GM10248 (cell line): ENCODE data around the gene VCP.

ENCODE experiments used
- CTCF ChIA-PET: fragments of 300-600 bp; sonication (Branson Sonifier 250); formaldehyde crosslinking; extraction: SDS; loops from one replicate; lab custom pipeline; 2021; ENCODE audit warnings: antibody characterized with exemption; lab: Yijun Ruan, JAX
- POLR2A ChIA-PET: fragments of 350-650 bp; sonication (Branson Sonifier 250); formaldehyde crosslinking; extraction: SDS; loops from one replicate; lab custom pipeline; 2020; ENCODE audit warnings: antibody characterized with exemption; lab: Yijun Ruan, JAX
- DNase-seq: peaks from one replicate; pipeline ENCODE4 v3.0.0; 2012; ENCODE audit errors: extremely low spot score
- CTCF ChIP-seq: IDR thresholded peaks from 2 replicates; pipeline ENCODE4 v1.5.1; 2012; ENCODE audit warnings: mild to moderate bottlenecking, low read depth; ENCODE audit errors: extremely low read depth, missing control alignments, control extremely low read depth

VCP gene

GRCh38 chr9:35072461-35073278, at the start of gene VCP:
VCP (minus strand) TSS chr9:35072625; CDS start chr9:35072353, 272 bp downstream.
- ChIA-PET CTCF (interaction anchor here (0.7 to 13.4 kb wide), 10 partner anchors 8 to 173 kb away, joined by 3 to 177 read pairs (median 5); partner anchors contain the start of genes ATOSB, PIGO and STOML2), POLR2A (interaction anchor here (0.6 to 2.1 kb wide), 5 partner anchors 10 to 581 kb away, joined by 3 to 10 read pairs (median 4); partner anchors contain the start of gene STOML2)
- DNase-seq: peak; percentile 98
- TF ChIP-seq CTCF: peak; percentile 18

GRCh38 chr9:35116898-35117551, 44.6 kb upstream of the VCP start:
- ChIA-PET POLR2A (no interaction called here), CTCF (interaction anchor here (0.6 to 5.1 kb wide), 30 partner anchors 9 to 1071 kb away, joined by 3 to 42 read pairs (median 4); partner anchors contain the start of genes FANCG, STOML2 and VCP)
- DNase-seq: peak; percentile 84
- TF ChIP-seq CTCF: peak; percentile 92

GRCh38 chr9:35116539-35116897, 44.1 kb upstream of the VCP start:
- DNase-seq: no peak
- ChIA-PET POLR2A (no interaction called here), CTCF (interaction anchor here (0.7 to 5.1 kb wide), 26 partner anchors 9 to 1071 kb away, joined by 3 to 42 read pairs (median 4); partner anchors contain the start of genes FANCG, STOML2 and VCP)
- TF ChIP-seq CTCF: no peak

GRCh38 chr9:35115680-35116538, 43.5 kb upstream of the VCP start, which contains the start of gene ATOSB:
ATOSB (minus strand) TSS chr9:35115862; CDS start chr9:35108274, 7,588 bp downstream.
- ChIA-PET POLR2A (interaction anchor here (1.6 kb wide), 1 partner anchor 12 kb away, joined by 4 read pairs; no protein-coding TSS in a partner anchor), CTCF (interaction anchor here (0.7 to 5.1 kb wide), 21 partner anchors 10 to 484 kb away, joined by 3 to 42 read pairs (median 7); partner anchors contain the start of genes FANCG, PIGO, STOML2 and VCP)
- TF ChIP-seq CTCF: no peak
- peak; percentile 91 for DNase-seq

GRCh38 chr9:35114840-35115628, 42.6 kb upstream of the VCP start:
- no peak for TF ChIP-seq CTCF
- ChIA-PET CTCF (interaction anchor here (1.0 to 5.1 kb wide), 18 partner anchors 11 to 485 kb away, joined by 3 to 42 read pairs (median 6); partner anchors contain the start of genes FANCG, PIGO and STOML2), POLR2A (interaction anchor here (0.7 to 1.6 kb wide), 3 partner anchors 11 to 613 kb away, joined by 4 to 5 read pairs (median 5); no protein-coding TSS in a partner anchor)
- no peak for DNase-seq
